ENCODE data around the gene MARCHF10. TPM values are rescaled to one million over a fixed set of nuclear protein-coding genes. Genes with fewer than 3 reads are reported as not detected.

The MARCHF10 gene
- total RNA-seq, 1 donor from 2014 or later = not detected

DNA sequence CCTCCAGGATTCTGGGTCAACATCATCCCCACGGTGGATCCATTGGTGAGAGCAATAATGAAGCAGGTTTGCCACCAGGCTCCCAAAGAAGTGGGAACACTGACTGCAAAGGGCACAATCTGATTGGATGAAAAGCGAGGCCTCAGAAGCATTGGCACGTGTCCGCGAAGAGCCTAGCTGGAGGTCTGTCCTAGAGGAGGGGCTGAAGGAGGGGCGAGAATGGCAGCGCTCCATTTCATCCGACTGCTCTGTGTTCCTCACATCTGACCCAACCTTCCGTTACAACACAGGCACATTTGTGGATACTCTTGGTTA, 100.7 kb downstream of the MARCHF10 start:
- H3K36me3 Mint-ChIP-seq = peaks cover 3% of the 10 kb centered on the region
- no peak for DNase-seq (ENCODE audit: extremely low spot score, unreplicated experiment)
- H3K27me3 Mint-ChIP-seq = peaks cover 31% of the 10 kb centered on the region
- TF ChIP-seq, protein P1, sequence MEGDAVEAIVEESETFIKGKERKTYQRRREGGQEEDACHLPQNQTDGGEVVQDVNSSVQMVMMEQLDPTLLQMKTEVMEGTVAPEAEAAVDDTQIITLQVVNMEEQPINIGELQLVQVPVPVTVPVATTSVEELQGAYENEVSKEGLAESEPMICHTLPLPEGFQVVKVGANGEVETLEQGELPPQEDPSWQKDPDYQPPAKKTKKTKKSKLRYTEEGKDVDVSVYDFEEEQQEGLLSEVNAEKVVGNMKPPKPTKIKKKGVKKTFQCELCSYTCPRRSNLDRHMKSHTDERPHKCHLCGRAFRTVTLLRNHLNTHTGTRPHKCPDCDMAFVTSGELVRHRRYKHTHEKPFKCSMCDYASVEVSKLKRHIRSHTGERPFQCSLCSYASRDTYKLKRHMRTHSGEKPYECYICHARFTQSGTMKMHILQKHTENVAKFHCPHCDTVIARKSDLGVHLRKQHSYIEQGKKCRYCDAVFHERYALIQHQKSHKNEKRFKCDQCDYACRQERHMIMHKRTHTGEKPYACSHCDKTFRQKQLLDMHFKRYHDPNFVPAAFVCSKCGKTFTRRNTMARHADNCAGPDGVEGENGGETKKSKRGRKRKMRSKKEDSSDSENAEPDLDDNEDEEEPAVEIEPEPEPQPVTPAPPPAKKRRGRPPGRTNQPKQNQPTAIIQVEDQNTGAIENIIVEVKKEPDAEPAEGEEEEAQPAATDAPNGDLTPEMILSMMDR (conservative IDR thresholded peaks at IDR 0.05) = no peak
- H3K4me3 Mint-ChIP-seq = no peak overlapping the region
- peaks cover 25% of the 10 kb centered on the region for H3K4me1 Mint-ChIP-seq (ENCODE audit: unreplicated experiment)
- H3K27ac Mint-ChIP-seq = no peak overlapping the region
- peaks cover 7% of the 10 kb centered on the region for H3K9me3 Mint-ChIP-seq

DNA sequence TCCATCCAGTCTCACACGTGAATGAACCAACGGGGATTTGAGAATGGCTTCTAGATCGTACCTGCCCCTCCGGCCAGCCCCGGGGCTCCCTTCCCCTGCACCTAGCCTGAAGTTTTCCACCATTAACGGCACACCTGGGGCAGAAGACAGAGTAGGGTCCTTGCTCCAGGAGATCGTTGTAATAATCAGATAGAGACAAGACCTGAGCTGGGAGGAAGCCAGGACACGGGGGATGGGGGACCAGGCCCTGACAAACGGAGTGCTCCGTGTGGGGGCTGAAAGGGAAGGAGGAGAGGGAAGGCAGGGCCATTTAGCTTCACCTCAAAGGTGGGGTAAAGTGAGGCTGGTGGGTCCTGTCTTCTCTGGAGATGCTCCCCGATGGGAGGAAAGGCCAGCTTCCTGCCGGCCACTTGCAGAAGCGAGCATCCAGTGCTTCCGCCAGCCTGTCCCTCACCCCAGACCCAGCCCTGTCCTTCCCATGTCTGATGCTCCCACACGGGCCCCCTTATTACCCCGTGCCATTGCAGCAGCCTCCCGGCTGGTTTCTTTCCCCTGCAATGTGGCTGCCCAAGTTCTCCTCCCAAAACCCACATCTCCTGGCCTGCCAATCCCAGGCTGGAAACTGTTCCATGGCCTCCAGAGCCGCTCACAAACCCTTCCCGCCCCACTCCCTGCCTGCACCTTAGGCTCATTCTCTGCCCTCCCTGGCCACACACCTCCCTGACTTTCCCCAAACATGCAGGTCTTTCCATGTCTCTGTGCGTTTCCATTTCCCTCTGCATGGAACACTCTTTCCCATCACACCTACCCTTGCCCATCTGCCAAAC, 101.3 kb downstream of the MARCHF10 start:
- Mint-ChIP-seq H3K36me3 (peaks cover 1% of the 10 kb centered on the region), H3K4me1 (ENCODE audit: unreplicated experiment) (peaks cover 25% of the 10 kb centered on the region), H3K9me3 (peaks cover 7% of the 10 kb centered on the region), H3K4me3 (peak overlapping the region; percentile 89), H3K27me3 (peaks cover 28% of the 10 kb centered on the region), H3K27ac (no peak overlapping the region)
- TF ChIP-seq, protein P1 (conservative IDR thresholded peaks at IDR 0.05) = no peak
- no peak for DNase-seq (ENCODE audit: extremely low spot score, unreplicated experiment)

DNA sequence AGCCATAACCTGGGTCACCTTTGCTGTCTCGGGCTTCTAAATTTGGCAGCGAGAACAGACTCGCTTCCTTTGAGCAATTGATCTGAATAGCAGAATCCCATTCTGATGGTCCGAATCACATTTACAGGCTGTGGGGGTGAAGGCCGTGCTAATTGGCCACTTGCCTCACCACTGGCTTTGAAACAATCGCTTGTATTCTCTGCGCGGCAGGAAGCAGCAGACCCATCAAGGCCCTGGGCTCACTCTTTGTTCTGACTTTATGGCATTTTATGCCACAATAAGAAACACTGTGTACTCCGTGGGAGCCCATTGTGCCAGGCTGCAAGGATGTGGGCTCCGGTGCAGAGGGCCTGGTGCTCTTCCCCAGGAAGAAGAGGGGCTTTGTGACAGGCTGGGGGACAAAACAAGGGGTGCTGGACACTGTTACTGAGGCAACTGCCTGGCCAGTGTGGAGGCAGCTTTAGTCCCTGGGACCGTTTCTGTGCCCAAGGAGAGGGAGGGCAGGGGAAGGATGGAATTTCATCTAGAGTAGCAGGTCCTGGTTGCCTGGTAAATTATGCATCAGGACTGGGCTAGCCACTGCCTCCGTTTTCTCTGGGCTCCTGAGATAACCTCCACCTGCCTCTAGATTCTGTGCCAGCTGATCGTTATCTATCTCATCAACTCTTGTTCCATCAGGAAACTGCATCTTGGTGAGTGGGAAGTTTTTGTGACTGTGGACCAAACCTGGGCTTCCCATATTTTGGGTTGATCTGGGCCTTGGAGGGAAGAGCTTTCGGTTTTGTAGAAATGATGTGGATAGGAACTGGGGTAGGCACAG, 102.1 kb downstream of the MARCHF10 start:
- TF ChIP-seq, protein P1 (conservative IDR thresholded peaks at IDR 0.05) = no peak
- Mint-ChIP-seq H3K27me3 (peaks cover 28% of the 10 kb centered on the region), H3K27ac (peak overlapping the region; percentile 34), H3K4me3 (peak overlapping the region; percentile 89), H3K36me3 (no peaks in the 10 kb centered on the region), H3K4me1 (ENCODE audit: unreplicated experiment) (peaks cover 25% of the 10 kb centered on the region), H3K9me3 (peaks cover 7% of the 10 kb centered on the region)
- DNase-seq (ENCODE audit: extremely low spot score, unreplicated experiment) = no peak

DNA sequence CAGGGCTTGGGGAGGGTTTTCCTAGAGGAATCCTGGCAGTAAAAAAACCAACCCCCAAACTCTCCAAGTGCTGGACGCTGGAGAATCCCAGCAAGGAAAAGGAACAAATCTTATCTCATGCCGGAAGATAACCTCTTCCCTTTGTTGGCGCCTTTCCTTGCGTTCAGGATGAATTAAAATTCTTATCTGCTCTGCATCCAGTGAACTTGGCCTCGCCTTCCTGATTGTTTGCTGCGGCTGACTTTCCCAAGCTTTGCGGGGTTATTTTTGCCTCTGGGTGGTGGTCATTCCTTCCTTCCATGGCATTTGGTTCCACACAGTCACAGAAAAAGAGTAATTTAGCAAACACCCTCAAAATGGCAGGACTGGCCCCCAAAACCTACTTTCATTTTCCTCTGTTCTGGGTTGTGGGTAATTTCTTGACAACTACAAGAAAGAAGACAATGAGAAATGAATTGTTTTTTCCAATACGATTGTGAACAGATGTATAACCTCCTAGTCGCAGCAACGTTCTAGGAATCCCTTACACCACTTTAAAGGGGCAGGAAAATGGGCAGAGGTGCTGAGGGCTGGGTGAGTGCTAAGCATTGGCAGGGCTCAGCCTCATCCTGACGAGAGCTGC, 102.8 kb downstream of the MARCHF10 start:
- TF ChIP-seq, protein P1 (conservative IDR thresholded peaks at IDR 0.05) = no peak
- peaks cover 25% of the 10 kb centered on the region for H3K4me1 Mint-ChIP-seq (ENCODE audit: unreplicated experiment)
- peak overlapping the region; percentile 34 for H3K27ac Mint-ChIP-seq
- peaks cover 7% of the 10 kb centered on the region for H3K9me3 Mint-ChIP-seq
- H3K4me3 Mint-ChIP-seq = peak overlapping the region; percentile 89
- no peaks in the 10 kb centered on the region for H3K36me3 Mint-ChIP-seq
- DNase-seq (ENCODE audit: extremely low spot score, unreplicated experiment) = no peak
- H3K27me3 Mint-ChIP-seq = peaks cover 29% of the 10 kb centered on the region

DNA sequence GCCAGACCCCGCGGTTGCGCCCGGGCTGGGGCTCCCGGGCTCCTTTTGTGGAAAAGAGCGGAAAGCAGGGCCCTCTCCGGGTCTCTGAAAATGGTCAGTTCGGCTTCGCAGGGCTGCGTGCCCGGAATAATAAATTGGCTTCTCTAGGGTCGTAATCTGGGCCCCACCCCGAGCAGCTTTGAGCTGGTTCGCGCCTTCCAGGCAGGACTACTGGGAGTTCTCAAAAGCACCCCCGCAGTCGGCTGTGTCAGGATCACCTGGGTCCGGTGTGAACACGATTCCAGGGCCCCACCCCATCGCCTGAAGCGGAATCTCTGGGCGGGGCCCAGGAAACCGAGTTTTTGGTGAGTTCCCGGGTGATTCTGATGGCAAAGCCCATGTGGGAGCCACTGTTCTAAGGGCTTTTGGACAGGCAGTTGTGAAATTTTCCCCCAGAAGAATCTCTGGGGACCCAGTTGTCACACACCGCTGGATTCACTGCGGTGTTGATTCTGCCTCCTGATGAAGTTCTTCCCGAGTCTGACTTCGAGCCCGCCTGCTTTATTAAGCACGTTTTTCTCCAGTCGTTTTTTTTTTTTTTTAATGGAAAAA, 103.6 kb downstream of the MARCHF10 start:
- DNase-seq (ENCODE audit: extremely low spot score, unreplicated experiment) = no peak
- peak overlapping the region; percentile 89 for H3K4me3 Mint-ChIP-seq
- H3K36me3 Mint-ChIP-seq = no peaks in the 10 kb centered on the region
- TF ChIP-seq, protein P1 (conservative IDR thresholded peaks at IDR 0.05) = no peak
- H3K9me3 Mint-ChIP-seq = peaks cover 7% of the 10 kb centered on the region
- H3K27me3 Mint-ChIP-seq = peaks cover 29% of the 10 kb centered on the region
- peaks cover 18% of the 10 kb centered on the region for H3K4me1 Mint-ChIP-seq (ENCODE audit: unreplicated experiment)
- peak overlapping the region; percentile 82 for H3K27ac Mint-ChIP-seq

All from type B pancreatic cell (in vitro differentiated cells).